GM12878 (cell line): ENCODE measurements around the gene DAB2IP. TPM values are rescaled to one million over a fixed set of nuclear protein-coding genes. Genes with fewer than 3 reads are reported as not detected.

Experiments
- ATAC-seq: fragments of 200-7000 bp; cut with Tn5 transposase; 3 replicates; pipeline ENCODE4 v1.9.1; 2020; ENCODE audit warnings: mild to moderate bottlenecking, moderate library complexity
- BruUV-seq: library from RNA; stranded (reverse); fragments of 400-500 nt; replicated peaks from 2 replicates; lab custom pipeline; 2021; lab: Mats Ljungman, UMichigan
- CTCF ChIA-PET: fragments of 300-600 bp; sonication (Branson Sonifier 250); formaldehyde crosslinking; extraction: SDS; loops from one replicate; lab custom pipeline; 2021; ENCODE audit warnings: inconsistent platforms; lab: Yijun Ruan, JAX
- POLR2A ChIA-PET: fragments of 350-600 bp; formaldehyde crosslinking; extraction: SDS; loops from one replicate; lab custom pipeline; 2021; ENCODE audit warnings: inconsistent platforms; lab: Charles Lee
- RAD21 ChIA-PET: fragments of 300-600 bp; sonication (Branson Sonifier 250); formaldehyde crosslinking; loops from one replicate; lab custom pipeline; 2023; ENCODE audit warnings: antibody characterized with exemption; ENCODE audit not compliant: unreplicated experiment; lab: Charles Lee
- SMC1A ChIA-PET: fragments of 300-600 bp; sonication (Branson Sonifier 250); formaldehyde crosslinking; loops from one replicate; lab custom pipeline; 2023; ENCODE audit not compliant: unreplicated experiment, uncharacterized antibody; lab: Charles Lee
- DNase-seq: peaks from one replicate; pipeline ENCODE4 v3.0.0-alpha.2; 2011; ENCODE audit warnings: low read depth, low spot score
- FAIRE-seq: peaks from 3 replicates; lab custom pipeline; 2011; peaks lifted over from hg19 to GRCh38; lab: Jason Lieb, UNC
- H2AFZ ChIP-seq: 2 replicates; pipeline ENCODE4 v1.6.0; 2011; ENCODE audit warnings: low read depth, low read length, control low read depth; ENCODE audit not compliant: control insufficient read depth
- H3K27ac ChIP-seq: 2 replicates; pipeline ENCODE4 v1.5.1; 2011; ENCODE audit warnings: control low read depth; ENCODE audit not compliant: control insufficient read depth, insufficient read depth
- H3K27me3 ChIP-seq, 2 experiments: replicated peaks in 1 of 2; 2 replicates each; pipeline versions ENCODE4 v1.6.0 to v1.6.1; 2011; ENCODE audit warnings: low read length in 1 of 2; ENCODE audit not compliant: control insufficient read depth in 2 of 2, insufficient read depth in 2 of 2
- H3K36me3 ChIP-seq, 2 experiments: 2 replicates each; pipeline ENCODE4 v1.5.1; 2011; ENCODE audit warnings: low read length in 1 of 2; ENCODE audit not compliant: control insufficient read depth in 2 of 2, insufficient read depth in 2 of 2
- H3K4me1 ChIP-seq: 2 replicates; pipeline ENCODE4 v1.6.1; 2011; ENCODE audit warnings: mild to moderate bottlenecking, low read length, moderate library complexity, mixed read lengths; ENCODE audit not compliant: control insufficient read depth, insufficient read depth
- H3K4me2 ChIP-seq: 2 replicates; pipeline ENCODE4 v1.6.0; 2011; ENCODE audit warnings: control low read depth; ENCODE audit not compliant: control insufficient read depth, insufficient read depth
- H3K4me3 ChIP-seq: fragments of 200-600 bp; sonication (generic); 2 replicates; pipeline ENCODE4 v1.5.1; 2016
- H3K79me2 ChIP-seq: 2 replicates; pipeline ENCODE4 v1.6.0; 2011; ENCODE audit warnings: low read length; ENCODE audit not compliant: control insufficient read depth, insufficient read depth
- H3K9ac ChIP-seq: 2 replicates; pipeline ENCODE4 v1.8.0; 2011; ENCODE audit warnings: low read length, control low read depth, mixed read lengths; ENCODE audit not compliant: control insufficient read depth, insufficient read depth
- H3K9me3 ChIP-seq: replicated peaks from 3 replicates; pipeline ENCODE4 v1.5.1; 2011; ENCODE audit warnings: mild to moderate bottlenecking, low read length; ENCODE audit not compliant: control insufficient read depth, insufficient read depth
- H4K20me1 ChIP-seq: 2 replicates; pipeline ENCODE4 v1.6.0; 2011; ENCODE audit not compliant: control insufficient read depth, insufficient read depth
- CEBPB ChIP-seq, 2 experiments: fragments of 150-350 bp in 1 of 2; IDR thresholded peaks; 2 replicates each; pipeline ENCODE4 v1.6.1; 2012 to 2014; ENCODE audit warnings: low read depth in 2 of 2, low read length in 2 of 2, borderline replicate concordance in 1 of 2, inconsistent platforms in 1 of 2
- CHD4 ChIP-seq: fragments of 200-600 bp; sonication (generic); IDR thresholded peaks from 2 replicates; pipeline ENCODE4 v1.6.1; 2016; ENCODE audit warnings: mild to moderate bottlenecking
- CREB1 ChIP-seq: IDR thresholded peaks from 2 replicates; pipeline ENCODE4 v1.6.1; 2012; ENCODE audit warnings: low read depth, mild to moderate bottlenecking, inconsistent platforms
- ESRRA ChIP-seq: IDR thresholded peaks from 2 replicates; pipeline ENCODE4 v1.6.1; 2012; ENCODE audit warnings: mild to moderate bottlenecking, low read length, improper control_type of control experiment
- EZH2 ChIP-seq: IDR thresholded peaks from 2 replicates; pipeline ENCODE4 v1.6.1; 2012; ENCODE audit warnings: low read depth, mild to moderate bottlenecking, control low read depth, inconsistent platforms, low read length, borderline replicate concordance; ENCODE audit not compliant: control insufficient read depth
- GABPA ChIP-seq: IDR thresholded peaks from 2 replicates; pipeline ENCODE4 v1.6.1; 2014; ENCODE audit warnings: antibody characterized with exemption, low read depth, mild to moderate bottlenecking, inconsistent platforms
- MTA2 ChIP-seq: fragments of 450-650 bp; IDR thresholded peaks from 2 replicates; pipeline ENCODE4 v1.6.1; 2016; ENCODE audit warnings: low read depth, mild to moderate bottlenecking, moderate library complexity
- NFXL1 ChIP-seq: fragments of 450-650 bp; IDR thresholded peaks from 2 replicates; pipeline ENCODE4 v1.6.1; 2017; ENCODE audit warnings: antibody characterized with exemption, mild to moderate bottlenecking, borderline replicate concordance
- PAX8 ChIP-seq: fragments of 450-650 bp; IDR thresholded peaks from 2 replicates; pipeline ENCODE4 v1.6.1; 2017; ENCODE audit warnings: mild to moderate bottlenecking, moderate library complexity
- SPI1 ChIP-seq: IDR thresholded peaks from 2 replicates; pipeline ENCODE4 v1.6.1; 2011; ENCODE audit warnings: low read depth, mild to moderate bottlenecking, low read length, moderate library complexity, borderline replicate concordance; ENCODE audit not compliant: insufficient read depth
- TAF1 ChIP-seq: IDR thresholded peaks from 2 replicates; pipeline ENCODE4 v1.6.1; 2011; ENCODE audit warnings: mild to moderate bottlenecking, low read depth, low read length, borderline replicate concordance
- TBL1XR1 ChIP-seq: IDR thresholded peaks from 2 replicates; pipeline ENCODE4 v1.6.1; 2012; ENCODE audit warnings: low read depth, low read length, improper control_type of control experiment
- ZNF274 ChIP-seq: IDR thresholded peaks from one replicate; pipeline ENCODE4 v1.8.0; 2011; ENCODE audit not compliant: insufficient read length, insufficient read depth
- ZNF622 ChIP-seq: fragments of 450-650 bp; IDR thresholded peaks from 2 replicates; pipeline ENCODE4 v1.6.1; 2017; ENCODE audit warnings: mild to moderate bottlenecking, inconsistent platforms
- WGBS: methylation state at CpG from one replicate; pipeline ENCODE4 v1.1.6; 2016; ENCODE audit warnings: low lambda C conversion rate; ENCODE audit not compliant: insufficient replicate concordance, insufficient coverage; ENCODE audit errors: missing lambda C conversion rate; 5-methylcytosine and 5-hydroxymethylcytosine counted together
- in situ Hi-C: fragments of 300-500 bp; cut with MboI; formaldehyde crosslinking; loops from 9 replicates; pipeline ENCODE4 v1.14.3; 2018; ENCODE audit warnings: mixed read lengths
- intact Hi-C: fragments of 100-400 bp; cut with micrococcal nuclease; formaldehyde crosslinking; loops from one replicate; pipeline ENCODE4 v1.14.2; 2022; ENCODE audit not compliant: unreplicated experiment
- polyA plus RNA-seq, 11 experiments: library from polyadenylated mRNA; depleted of rRNA in 4 of 11; unstranded in 6 of 11; stranded (reverse) in 5 of 11; fragments of >200 nt; fragmentation: Nextera tagmentation in 4 of 11; fragmentation: Illumina TruSeq in 1 of 11; extraction: Ambion mirVana in 4 of 11; extraction: Trizol in 1 of 11; gene quantifications; 1 replicate in 1 of 11; 2 replicates in 10 of 11; pipeline versions ENCODE4 v1.2.1 to v1.2.3, GENCODE V29; 2011 to 2016; ENCODE audit warnings: inconsistent platforms in 2 of 11, missing spikeins in 2 of 11, low read depth in 1 of 11
- total RNA-seq, 4 experiments: library from RNA; depleted of rRNA in 3 of 4; stranded (reverse); fragments of >200 nt in 3 of 4; fragmentation: Illumina TruSeq in 1 of 4; extraction: Trizol in 1 of 4; gene quantifications; 2 replicates each; pipeline versions ENCODE4 v1.2.1 to v1.2.3, GENCODE V29; 2013 to 2021
- TF ChIP-seq, protein P1 (sequence below): IDR thresholded peaks from 2 replicates; pipeline ENCODE4 v1.6.1; 2012; ENCODE audit warnings: mild to moderate bottlenecking, low read depth, low read length
- TF ChIP-seq, protein P2 (sequence below): IDR thresholded peaks from 2 replicates; pipeline ENCODE4 v1.6.1; 2012; ENCODE audit warnings: low read depth, low read length, improper control_type of control experiment
- TF ChIP-seq, protein P3 (sequence below): IDR thresholded peaks from 2 replicates; pipeline ENCODE4 v1.6.1; 2011; ENCODE audit warnings: low read depth, low read length, improper control_type of control experiment, borderline replicate concordance

The DAB2IP gene
- total and polyA plus RNA-seq, 10 of the 15 experiments (the other 5 are each of a cell fraction or from before 2014, with no cell fraction given) = 0.03 to 0.38 (median 0.14) TPM; not detected in 6

DNA sequence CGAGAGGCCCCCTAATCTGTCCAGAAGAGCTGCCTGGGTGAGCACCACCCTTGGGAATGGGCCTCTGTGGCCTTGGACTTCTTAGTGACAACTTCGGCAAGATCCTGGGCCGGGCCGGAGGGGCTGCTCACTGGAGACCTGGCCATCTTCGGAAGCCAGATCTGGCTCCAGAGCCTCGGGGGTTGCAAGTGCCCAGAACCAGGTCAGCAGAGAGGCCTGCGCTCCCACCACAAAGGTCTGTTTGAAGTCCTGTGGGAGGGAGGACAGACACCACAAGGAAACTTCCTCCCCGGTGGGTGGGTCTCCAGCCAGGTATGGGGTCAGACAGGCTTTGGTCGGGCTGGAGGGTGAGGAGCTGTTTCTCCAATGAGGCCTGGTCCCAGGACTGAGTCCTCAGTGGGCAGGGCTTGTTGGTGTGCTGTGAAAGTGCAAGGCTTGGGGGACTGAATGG, 86.1 kb downstream of the DAB2IP start:
- intact Hi-C loops (no loop called here), in situ Hi-C loops (no loop called here)
- Histone ChIP-seq H3K9ac (no peak overlapping the region), H3K4me1 (peaks cover 15% of the 10 kb centered on the region), H4K20me1 (no peaks in the 10 kb centered on the region; the same call in 1 of the 2 replicates), H3K27ac (no peak overlapping the region), H3K27me3 (peaks cover 7 to 9% of the 10 kb centered on the region in 2 experiments; a peak in 3 of 4 replicates), H3K4me2 (no peak overlapping the region), H3K79me2 (no peaks in the 10 kb centered on the region), H3K9me3 (no peaks in the 10 kb centered on the region), H2AFZ (no peak overlapping the region), H3K36me3 (no peaks in the 10 kb centered on the region), H3K4me3 (no peak overlapping the region)
- POLR2A ChIA-PET = no interaction called here
- CTCF ChIA-PET = interaction anchor here (1.4 kb wide), 1 partner anchor 41 kb away, joined by 3 read pairs; no protein-coding TSS in a partner anchor
- RAD21 ChIA-PET = no interaction called here
- DNase-seq (no peak), FAIRE-seq (no peak), ATAC-seq (no peak)
- TF ChIP-seq TBL1XR1 (no peak), CREB1 (no peak), CEBPB (IDR thresholded peaks at IDR 0.05; ENCODE audit: borderline replicate concordance in 1 of 2, low read depth in 2 of 2, low read length in 2 of 2) (no peak), TAF1 (no peak), MTA2 (no peak), CHD4 (no peak), EZH2 (no peak), ESRRA (no peak), ZNF274 (no peak), NFXL1 (no peak), PAX8 (no peak), ZNF622 (no peak), GABPA (no peak), SPI1 (no peak)
- TF ChIP-seq, protein P1, sequence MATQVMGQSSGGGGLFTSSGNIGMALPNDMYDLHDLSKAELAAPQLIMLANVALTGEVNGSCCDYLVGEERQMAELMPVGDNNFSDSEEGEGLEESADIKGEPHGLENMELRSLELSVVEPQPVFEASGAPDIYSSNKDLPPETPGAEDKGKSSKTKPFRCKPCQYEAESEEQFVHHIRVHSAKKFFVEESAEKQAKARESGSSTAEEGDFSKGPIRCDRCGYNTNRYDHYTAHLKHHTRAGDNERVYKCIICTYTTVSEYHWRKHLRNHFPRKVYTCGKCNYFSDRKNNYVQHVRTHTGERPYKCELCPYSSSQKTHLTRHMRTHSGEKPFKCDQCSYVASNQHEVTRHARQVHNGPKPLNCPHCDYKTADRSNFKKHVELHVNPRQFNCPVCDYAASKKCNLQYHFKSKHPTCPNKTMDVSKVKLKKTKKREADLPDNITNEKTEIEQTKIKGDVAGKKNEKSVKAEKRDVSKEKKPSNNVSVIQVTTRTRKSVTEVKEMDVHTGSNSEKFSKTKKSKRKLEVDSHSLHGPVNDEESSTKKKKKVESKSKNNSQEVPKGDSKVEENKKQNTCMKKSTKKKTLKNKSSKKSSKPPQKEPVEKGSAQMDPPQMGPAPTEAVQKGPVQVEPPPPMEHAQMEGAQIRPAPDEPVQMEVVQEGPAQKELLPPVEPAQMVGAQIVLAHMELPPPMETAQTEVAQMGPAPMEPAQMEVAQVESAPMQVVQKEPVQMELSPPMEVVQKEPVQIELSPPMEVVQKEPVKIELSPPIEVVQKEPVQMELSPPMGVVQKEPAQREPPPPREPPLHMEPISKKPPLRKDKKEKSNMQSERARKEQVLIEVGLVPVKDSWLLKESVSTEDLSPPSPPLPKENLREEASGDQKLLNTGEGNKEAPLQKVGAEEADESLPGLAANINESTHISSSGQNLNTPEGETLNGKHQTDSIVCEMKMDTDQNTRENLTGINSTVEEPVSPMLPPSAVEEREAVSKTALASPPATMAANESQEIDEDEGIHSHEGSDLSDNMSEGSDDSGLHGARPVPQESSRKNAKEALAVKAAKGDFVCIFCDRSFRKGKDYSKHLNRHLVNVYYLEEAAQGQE = no peak
- TF ChIP-seq, protein P2, sequence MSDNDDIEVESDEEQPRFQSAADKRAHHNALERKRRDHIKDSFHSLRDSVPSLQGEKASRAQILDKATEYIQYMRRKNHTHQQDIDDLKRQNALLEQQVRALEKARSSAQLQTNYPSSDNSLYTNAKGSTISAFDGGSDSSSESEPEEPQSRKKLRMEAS = no peak
- TF ChIP-seq, protein P3, sequence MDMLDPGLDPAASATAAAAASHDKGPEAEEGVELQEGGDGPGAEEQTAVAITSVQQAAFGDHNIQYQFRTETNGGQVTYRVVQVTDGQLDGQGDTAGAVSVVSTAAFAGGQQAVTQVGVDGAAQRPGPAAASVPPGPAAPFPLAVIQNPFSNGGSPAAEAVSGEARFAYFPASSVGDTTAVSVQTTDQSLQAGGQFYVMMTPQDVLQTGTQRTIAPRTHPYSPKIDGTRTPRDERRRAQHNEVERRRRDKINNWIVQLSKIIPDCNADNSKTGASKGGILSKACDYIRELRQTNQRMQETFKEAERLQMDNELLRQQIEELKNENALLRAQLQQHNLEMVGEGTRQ = no peak
- 61% methylated on average over 9 of the region's 9 CpGs for WGBS
- SMC1A ChIA-PET = no interaction called here
- no TSS peak for BruUV-seq
